ENCODE results near the gene CRIP2.

DNA sequence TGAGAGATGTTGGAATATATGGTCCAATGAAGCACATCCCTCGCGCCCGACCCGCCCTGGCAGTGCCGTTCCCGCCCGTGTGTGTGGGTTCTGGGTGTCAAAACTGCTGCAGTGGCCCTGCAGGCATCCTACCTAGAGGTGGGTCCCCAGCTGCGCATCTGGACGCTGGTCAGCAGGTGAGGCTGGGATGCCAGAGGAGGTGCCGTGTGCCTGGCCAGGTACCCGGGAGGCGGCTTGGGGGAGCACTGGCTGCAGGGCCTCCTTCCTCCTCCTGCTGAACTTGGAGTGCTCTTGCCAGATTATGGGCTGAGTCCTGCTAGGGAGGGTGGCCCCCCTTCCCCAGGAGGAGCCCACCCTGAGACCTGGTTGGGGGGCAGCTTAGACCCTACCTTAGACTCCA is 49.8 kb upstream of the CRIP2 start:
- TF ChIP-seq FOXA1 (IDR thresholded peaks at IDR 0.05) (no peak), REST (IDR thresholded peaks at IDR 0.05) (no peak), TAF1 (conservative IDR thresholded peaks at IDR 0.05) (no peak), YY1 (IDR thresholded peaks at IDR 0.05) (no peak), EGR1 (IDR thresholded peaks at IDR 0.05; ENCODE audit: low read depth in 2 of 2) (no peak), RAD21 (IDR thresholded peaks at IDR 0.05) (no peak)
- TF ChIP-seq, protein P1, sequence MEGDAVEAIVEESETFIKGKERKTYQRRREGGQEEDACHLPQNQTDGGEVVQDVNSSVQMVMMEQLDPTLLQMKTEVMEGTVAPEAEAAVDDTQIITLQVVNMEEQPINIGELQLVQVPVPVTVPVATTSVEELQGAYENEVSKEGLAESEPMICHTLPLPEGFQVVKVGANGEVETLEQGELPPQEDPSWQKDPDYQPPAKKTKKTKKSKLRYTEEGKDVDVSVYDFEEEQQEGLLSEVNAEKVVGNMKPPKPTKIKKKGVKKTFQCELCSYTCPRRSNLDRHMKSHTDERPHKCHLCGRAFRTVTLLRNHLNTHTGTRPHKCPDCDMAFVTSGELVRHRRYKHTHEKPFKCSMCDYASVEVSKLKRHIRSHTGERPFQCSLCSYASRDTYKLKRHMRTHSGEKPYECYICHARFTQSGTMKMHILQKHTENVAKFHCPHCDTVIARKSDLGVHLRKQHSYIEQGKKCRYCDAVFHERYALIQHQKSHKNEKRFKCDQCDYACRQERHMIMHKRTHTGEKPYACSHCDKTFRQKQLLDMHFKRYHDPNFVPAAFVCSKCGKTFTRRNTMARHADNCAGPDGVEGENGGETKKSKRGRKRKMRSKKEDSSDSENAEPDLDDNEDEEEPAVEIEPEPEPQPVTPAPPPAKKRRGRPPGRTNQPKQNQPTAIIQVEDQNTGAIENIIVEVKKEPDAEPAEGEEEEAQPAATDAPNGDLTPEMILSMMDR (IDR thresholded peaks at IDR 0.05; ENCODE audit: low read depth, low read length, missing input control) = no peak
- TF ChIP-seq, protein P2, sequence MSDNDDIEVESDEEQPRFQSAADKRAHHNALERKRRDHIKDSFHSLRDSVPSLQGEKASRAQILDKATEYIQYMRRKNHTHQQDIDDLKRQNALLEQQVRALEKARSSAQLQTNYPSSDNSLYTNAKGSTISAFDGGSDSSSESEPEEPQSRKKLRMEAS (IDR thresholded peaks at IDR 0.05) = no peak
- TF ChIP-seq, protein P3, sequence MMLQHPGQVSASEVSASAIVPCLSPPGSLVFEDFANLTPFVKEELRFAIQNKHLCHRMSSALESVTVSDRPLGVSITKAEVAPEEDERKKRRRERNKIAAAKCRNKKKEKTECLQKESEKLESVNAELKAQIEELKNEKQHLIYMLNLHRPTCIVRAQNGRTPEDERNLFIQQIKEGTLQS (IDR thresholded peaks at IDR 0.05) = no peak

Measured in liver (tissue), 3 donors.